Measurements from ENCODE around the gene TMEM176A.

- TF ChIP-seq POLR2A (IDR thresholded peaks at IDR 0.05; ENCODE audit: low read depth, low read length) = no peak
- no peak for TF ChIP-seq POLR2AphosphoS5 (IDR thresholded peaks at IDR 0.05; ENCODE audit: low read depth, low read length)
Measured at GRCh38 chr7:150848561-150849115, 48.1 kb downstream of the TMEM176A start.

Measured in GM12892 (cell line).